Measurements from ENCODE around the gene NR1H4.

GRCh38 chr12:100448656-100449055 is 25.0 kb upstream of the NR1H4 start:
- TF ChIP-seq CTCF (IDR thresholded peaks at IDR 0.05): no peak
- no peak for TF ChIP-seq POLR2A (IDR thresholded peaks at IDR 0.05)
